HG03097 (cell line): ENCODE data around the gene SPSB4.
"Not testable (repeated sequence)": the region's sequence is repeated elsewhere in the genome, so short reads cannot be mapped to it uniquely, and the experiment has no call there.

Experiments
- ATAC-seq: cut with Tn5 transposase; IDR thresholded peaks from one replicate; pipeline ENCODE4 v1.9.1; 2021; ENCODE audit not compliant: unreplicated experiment, low FRiP score

SPSB4 gene

GRCh38 chr3:141113680-141114079 is 62.5 kb downstream of the SPSB4 start:
- not testable (repeated sequence) for ATAC-seq

- ATAC-seq = no peak
Observed at GRCh38 chr3:141114179-141114745, 63.1 kb downstream of the SPSB4 start.

GRCh38 chr3:141114816-141115460 is 63.8 kb downstream of the SPSB4 start:
- ATAC-seq = no peak

GRCh38 chr3:141115789-141116541 is 64.8 kb downstream of the SPSB4 start:
- ATAC-seq = no peak

- no peak for ATAC-seq
Observed at GRCh38 chr3:141116721-141117120, 65.6 kb downstream of the SPSB4 start.

- ATAC-seq = not testable (repeated sequence)
Observed at GRCh38 chr3:141117982-141118381, 66.8 kb downstream of the SPSB4 start.

- ATAC-seq = no peak
Observed at GRCh38 chr3:141122455-141123030, 71.4 kb downstream of the SPSB4 start.

GRCh38 chr3:141123677-141124410 is 72.7 kb downstream of the SPSB4 start:
- ATAC-seq = no peak

- ATAC-seq = no peak
Observed at GRCh38 chr3:141124715-141125114, 73.6 kb downstream of the SPSB4 start.

- no peak for ATAC-seq
Observed at GRCh38 chr3:141125351-141125750, 74.2 kb downstream of the SPSB4 start.

- no peak for ATAC-seq
Observed at GRCh38 chr3:141126661-141127343, 75.7 kb downstream of the SPSB4 start.

GRCh38 chr3:141127344-141128125 is 76.4 kb downstream of the SPSB4 start:
- ATAC-seq = no peak

- no peak for ATAC-seq
Observed at GRCh38 chr3:141128126-141128777, 77.1 kb downstream of the SPSB4 start.

- no peak for ATAC-seq
Observed at GRCh38 chr3:141129049-141129448, 77.9 kb downstream of the SPSB4 start.

- ATAC-seq = no peak
Observed at GRCh38 chr3:141129541-141130011, 78.4 kb downstream of the SPSB4 start.

- ATAC-seq = no peak
Observed at GRCh38 chr3:141143517-141143916, 92.4 kb downstream of the SPSB4 start.

- ATAC-seq = no peak
Observed at GRCh38 chr3:141146979-141147470, 95.9 kb downstream of the SPSB4 start.

- no peak for ATAC-seq
Observed at GRCh38 chr3:141147657-141148056, 96.5 kb downstream of the SPSB4 start.

GRCh38 chr3:141148169-141148568 is 97.0 kb downstream of the SPSB4 start:
- ATAC-seq = no peak
